SK-N-SH (cell line): ENCODE results near the gene USP30. TPM values are rescaled to one million over a fixed set of nuclear protein-coding genes. Genes with fewer than 3 reads are reported as not detected.

Experiments
- CTCF ChIA-PET: fragments of 300-600, 350-600 bp; formaldehyde crosslinking; extraction: SDS; loops from one replicate; lab custom pipeline; 2021; lab: Yijun Ruan, JAX
- POLR2A ChIA-PET: fragments of 350-600 bp; sonication (Branson Sonifier 250); formaldehyde crosslinking; extraction: SDS; loops from one replicate; lab custom pipeline; 2020; ENCODE audit warnings: antibody characterized with exemption, inconsistent platforms; lab: Yijun Ruan, JAX
- DNase-seq: peaks from one replicate; pipeline ENCODE4 v3.0.0; 2012
- H2AFZ ChIP-seq: fragments of 200-600 bp; sonication (generic); 2 replicates; pipeline ENCODE4 v1.8.1; 2016; ENCODE audit warnings: antibody characterized with exemption, mild to moderate bottlenecking, low read depth
- H3F3A ChIP-seq: fragments of 200-600 bp; sonication (generic); replicated peaks from 2 replicates; pipeline ENCODE3; 2016; ENCODE audit warnings: antibody characterized with exemption, mild to moderate bottlenecking; ENCODE audit not compliant: insufficient read depth
- H3K27ac ChIP-seq, 2 experiments: fragments of 200-500 bp in 1 of 2; fragments of 200-600 bp in 1 of 2; sonication (Bioruptor generic) in 1 of 2; sonication (generic), shearing (Covaris generic) in 1 of 2; 2 replicates each; pipeline versions ENCODE4 v1.5.1 to v1.6.1; 2014 to 2016; ENCODE audit warnings: low read depth in 2 of 2, inconsistent platforms in 1 of 2, low read length in 1 of 2, mild to moderate bottlenecking in 1 of 2, mixed read lengths in 1 of 2
- H3K27me3 ChIP-seq: fragments of 200-600 bp; sonication (generic), shearing (Covaris generic); 2 replicates; pipeline ENCODE4 v1.6.1; 2016; ENCODE audit warnings: mixed run types; ENCODE audit not compliant: insufficient read depth
- H3K36me3 ChIP-seq, 2 experiments: fragments of 200-500 bp in 1 of 2; fragments of 200-600 bp in 1 of 2; sonication (Bioruptor generic) in 1 of 2; sonication (generic) in 1 of 2; replicated peaks in 1 of 2; 2 replicates each; pipeline versions ENCODE3 to v1.5.1; 2014 to 2016; ENCODE audit warnings: low read length in 1 of 2, mild to moderate bottlenecking in 1 of 2; ENCODE audit not compliant: insufficient read depth in 2 of 2, control insufficient read depth in 1 of 2
- H3K4me1 ChIP-seq, 2 experiments: fragments of 200-500 bp in 1 of 2; fragments of 200-600 bp in 1 of 2; sonication (Bioruptor generic) in 1 of 2; sonication (generic), shearing (Covaris generic) in 1 of 2; 2 replicates each; pipeline versions ENCODE4 v1.5.1 to v1.6.1; 2014 to 2016; ENCODE audit warnings: low read depth in 1 of 2, low read length in 1 of 2, mixed run types in 1 of 2; ENCODE audit not compliant: insufficient read depth in 2 of 2, control insufficient read depth in 1 of 2
- H3K4me2 ChIP-seq: fragments of 200-600 bp; sonication (generic), shearing (Covaris generic); 2 replicates; pipeline ENCODE4 v1.6.1; 2017; ENCODE audit warnings: mixed run types
- H3K4me3 ChIP-seq, 2 experiments: fragments of 200-500 bp in 1 of 2; fragments of 200-600 bp in 1 of 2; sonication (Bioruptor generic) in 1 of 2; sonication (generic), shearing (Covaris generic) in 1 of 2; 2 replicates each; pipeline versions ENCODE4 v1.5.1 to v1.8.1; 2014 to 2016; ENCODE audit warnings: low read depth in 2 of 2, inconsistent platforms in 1 of 2, low read length in 1 of 2, mild to moderate bottlenecking in 1 of 2, mixed read lengths in 1 of 2, moderate library complexity in 1 of 2
- H3K79me2 ChIP-seq: fragments of 200-600 bp; sonication (generic); 2 replicates; pipeline ENCODE4 v1.8.1; 2017; ENCODE audit warnings: mild to moderate bottlenecking; ENCODE audit not compliant: insufficient read depth
- H3K9ac ChIP-seq: fragments of 200-600 bp; sonication (generic); 2 replicates; pipeline ENCODE4 v1.6.1; 2017; ENCODE audit warnings: mixed run types
- H3K9me2 ChIP-seq: fragments of 200-600 bp; sonication (generic); 2 replicates; pipeline ENCODE4 v1.6.1; 2017; ENCODE audit warnings: mixed run types
- H3K9me3 ChIP-seq: fragments of 200-600 bp; sonication (generic); 2 replicates; pipeline ENCODE4 v1.6.1; 2017; ENCODE audit warnings: mixed run types, mild to moderate bottlenecking, moderate library complexity
- H4K20me1 ChIP-seq: fragments of 200-600 bp; sonication (generic); 2 replicates; pipeline ENCODE4 v1.6.1; 2017; ENCODE audit warnings: mild to moderate bottlenecking, mixed run types; ENCODE audit not compliant: insufficient read depth
- CHD2 ChIP-seq: fragments of 150-350 bp; IDR thresholded peaks from 2 replicates; pipeline ENCODE4 v1.6.1; 2018; ENCODE audit warnings: low read length; ENCODE audit not compliant: partially characterized antibody
- ELF1 ChIP-seq: IDR thresholded peaks from 2 replicates; pipeline ENCODE4 v1.4.0; 2012
- EP300 ChIP-seq, 2 experiments: IDR thresholded peaks; 2 replicates each; pipeline versions ENCODE4 v1.4.0 to v1.6.1; 2012; ENCODE audit warnings: borderline replicate concordance in 1 of 2, low read depth in 1 of 2, low read length in 1 of 2
- FOSL2 ChIP-seq: IDR thresholded peaks from 2 replicates; pipeline ENCODE4 v1.4.0; 2012; ENCODE audit warnings: low read depth, mild to moderate bottlenecking, moderate library complexity, borderline replicate concordance
- FOXJ3 ChIP-seq: sonication (generic); formaldehyde crosslinking; IDR thresholded peaks from 2 replicates; pipeline ENCODE4 v1.5.1; 2020; ENCODE audit warnings: mild to moderate bottlenecking, missing genetic modification reagents
- GABPA ChIP-seq: IDR thresholded peaks from 2 replicates; pipeline ENCODE4 v1.4.0; 2012; ENCODE audit warnings: low read depth, mild to moderate bottlenecking
- JUND ChIP-seq: IDR thresholded peaks from 2 replicates; pipeline ENCODE4 v1.4.0; 2012
- MEF2A ChIP-seq: IDR thresholded peaks from 2 replicates; pipeline ENCODE4 v1.4.0; 2012; ENCODE audit warnings: low read depth, borderline replicate concordance
- NFIC ChIP-seq: IDR thresholded peaks from 2 replicates; pipeline ENCODE4 v1.4.0; 2012; ENCODE audit warnings: borderline replicate concordance
- NRF1 ChIP-seq: IDR thresholded peaks from 2 replicates; pipeline ENCODE4 v1.6.1; 2012; ENCODE audit warnings: low read depth, mild to moderate bottlenecking, low read length
- POLR2AphosphoS5 ChIP-seq: IDR thresholded peaks from 2 replicates; pipeline ENCODE4 v1.6.1; 2012; ENCODE audit warnings: low read depth, low read length
- RAD21 ChIP-seq: IDR thresholded peaks from 2 replicates; pipeline ENCODE4 v1.6.1; 2012; ENCODE audit warnings: mild to moderate bottlenecking, low read length
- RCOR1 ChIP-seq: fragments of 150-350 bp; IDR thresholded peaks from 2 replicates; pipeline ENCODE4 v1.6.1; 2017; ENCODE audit warnings: antibody characterized with exemption, low read length
- RFX5 ChIP-seq: IDR thresholded peaks from 2 replicates; pipeline ENCODE4 v1.6.1; 2012; ENCODE audit warnings: mild to moderate bottlenecking, improper control_type of control experiment, low read length
- RXRA ChIP-seq: IDR thresholded peaks from 2 replicates; pipeline ENCODE4 v1.4.0; 2012; ENCODE audit warnings: low read depth, mild to moderate bottlenecking, borderline replicate concordance
- TCF12 ChIP-seq: IDR thresholded peaks from 2 replicates; pipeline ENCODE4 v1.4.0; 2012
- TEAD4 ChIP-seq: IDR thresholded peaks from 2 replicates; pipeline ENCODE4 v1.4.0; 2012; ENCODE audit warnings: mild to moderate bottlenecking, borderline replicate concordance; ENCODE audit not compliant: insufficient read depth
- YY1 ChIP-seq: IDR thresholded peaks from 2 replicates; pipeline ENCODE4 v1.4.0; 2012; ENCODE audit warnings: low read depth, mild to moderate bottlenecking
- WGBS: methylation state at CpG from one replicate; pipeline ENCODE4 v1.1.6; 2017; ENCODE audit warnings: low lambda C conversion rate; 5-methylcytosine and 5-hydroxymethylcytosine counted together
- polyA plus RNA-seq, 3 experiments: library from polyadenylated mRNA; depleted of rRNA; stranded (reverse); fragments of >200 nt; gene quantifications; 2 replicates each; pipeline ENCODE4 v1.2.3, GENCODE V29; 2012
- TF ChIP-seq, protein P1 (sequence below): fragments of 200-600 bp; sonication (generic); IDR thresholded peaks from 2 replicates; pipeline ENCODE4 v1.6.1; 2017; ENCODE audit warnings: antibody characterized with exemption, mild to moderate bottlenecking, moderate library complexity
- TF ChIP-seq, protein P2 (sequence below): IDR thresholded peaks from 2 replicates; pipeline ENCODE4 v1.4.0; 2012; ENCODE audit warnings: low read depth, borderline replicate concordance

The USP30 gene
- polyA plus RNA-seq, 1 of the 3 experiments (the other 2 are of a cell fraction) = 10.9 TPM

DNA sequence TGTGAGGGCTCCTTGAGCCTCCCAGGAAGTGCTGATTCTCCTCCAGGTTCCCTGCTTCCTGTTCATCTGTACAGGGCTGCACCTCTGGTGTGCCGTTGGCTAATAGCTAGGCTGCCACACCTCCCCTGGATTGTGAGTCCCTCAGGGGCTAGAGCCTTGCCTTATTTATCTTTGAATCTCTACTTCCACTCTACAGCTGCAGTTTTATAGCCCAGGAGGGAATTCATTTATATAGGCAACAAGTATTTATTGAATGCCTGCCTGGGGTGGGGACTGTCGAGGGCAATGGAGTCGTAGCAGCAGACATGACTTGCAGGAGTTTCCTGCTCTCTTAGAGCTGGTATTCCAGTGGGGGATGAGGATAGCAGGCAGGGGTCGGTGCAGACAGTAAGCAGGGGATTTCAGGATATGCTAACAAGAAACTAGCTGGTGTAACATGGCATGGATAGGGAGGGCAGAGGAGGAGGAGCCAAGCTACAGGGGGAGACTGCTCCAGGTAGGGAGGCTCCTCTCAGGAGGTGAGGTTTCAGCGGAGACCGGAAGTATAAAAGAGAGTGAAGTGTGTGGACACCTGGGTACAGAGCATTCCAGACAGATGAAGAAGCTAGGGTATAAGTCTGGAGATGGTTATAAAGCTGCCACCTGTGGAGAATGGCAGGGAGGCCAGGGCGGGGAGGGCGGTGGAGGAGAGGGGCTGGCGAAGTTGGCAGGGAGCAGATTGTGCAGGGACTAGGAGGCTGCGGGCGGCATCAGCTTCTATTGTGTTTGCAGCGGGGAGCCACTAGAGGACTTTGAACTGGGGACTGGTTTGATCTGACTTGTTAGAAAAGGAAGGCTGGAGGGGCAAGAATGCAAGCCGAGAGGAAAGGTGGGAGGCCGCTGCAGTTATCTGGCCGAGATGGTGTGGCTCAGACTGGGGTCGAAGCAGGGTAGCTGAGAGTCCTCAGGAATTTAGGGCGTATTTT, 17.2 kb downstream of the USP30 start:
- H3K79me2 ChIP-seq = no peaks in the 10 kb centered on the region
- CTCF ChIA-PET = interaction anchor here (2.7 kb wide), 1 partner anchor 23 kb away, joined by 8 read pairs; the partner anchor contains the start of gene ALKBH2
- H3F3A ChIP-seq = no peaks in the 10 kb centered on the region
- H2AFZ ChIP-seq = no peak overlapping the region
- H4K20me1 ChIP-seq = no peaks in the 10 kb centered on the region
- H3K36me3 ChIP-seq = peaks cover 26 to 48% of the 10 kb centered on the region in 2 experiments
- H3K9me2 ChIP-seq = no peaks in the 10 kb centered on the region
- no peaks in the 10 kb centered on the region for H3K27me3 ChIP-seq
- H3K4me3 ChIP-seq = no peak overlapping the region
- H3K9me3 ChIP-seq = no peaks in the 10 kb centered on the region
- H3K4me2 ChIP-seq = no peak overlapping the region
- H3K4me1 ChIP-seq = no peaks in the 10 kb centered on the region
- no peak for DNase-seq
- TF ChIP-seq FOSL2 (no peak), EP300 (IDR thresholded peaks at IDR 0.05; ENCODE audit: borderline replicate concordance in 1 of 2, low read depth in 1 of 2, low read length in 1 of 2) (no peak), TEAD4 (no peak), GABPA (no peak), YY1 (no peak), RFX5 (no peak), CHD2 (no peak), ELF1 (no peak), TCF12 (no peak)
- TF ChIP-seq, all 33 proteins: peak for 0
- POLR2A ChIA-PET = no interaction called here
- Histone ChIP-seq H3K27ac (no peak overlapping the region), H3K9ac (no peak overlapping the region)
- 94% methylated on average over 17 of the region's 17 CpGs for WGBS

DNA sequence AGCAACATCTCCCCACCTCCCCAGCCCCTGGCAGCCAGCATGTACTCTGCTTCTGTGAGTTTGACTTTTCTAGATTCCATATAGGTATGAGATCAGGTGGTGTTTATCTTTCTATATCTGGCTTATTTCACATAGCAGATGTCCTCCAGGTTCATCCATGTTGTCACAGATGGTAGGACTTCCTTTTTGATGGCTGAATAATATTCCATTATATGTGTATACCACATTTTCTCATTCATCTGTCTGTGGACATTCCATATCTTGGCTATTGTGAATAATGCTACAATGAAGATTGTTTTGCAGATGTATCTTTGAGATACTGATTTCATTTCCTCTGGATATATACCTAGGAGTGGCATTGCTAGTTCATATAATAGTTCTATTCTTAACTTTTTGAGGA, 22.5 kb downstream of the USP30 start:
- no peak overlapping the region for H3K27ac ChIP-seq
- H3K4me2 ChIP-seq = no peak overlapping the region
- TF ChIP-seq RAD21 = no peak
- TF ChIP-seq NFIC = no peak
- no peak for TF ChIP-seq CHD2
- no peak for TF ChIP-seq JUND
- TF ChIP-seq, protein P1, sequence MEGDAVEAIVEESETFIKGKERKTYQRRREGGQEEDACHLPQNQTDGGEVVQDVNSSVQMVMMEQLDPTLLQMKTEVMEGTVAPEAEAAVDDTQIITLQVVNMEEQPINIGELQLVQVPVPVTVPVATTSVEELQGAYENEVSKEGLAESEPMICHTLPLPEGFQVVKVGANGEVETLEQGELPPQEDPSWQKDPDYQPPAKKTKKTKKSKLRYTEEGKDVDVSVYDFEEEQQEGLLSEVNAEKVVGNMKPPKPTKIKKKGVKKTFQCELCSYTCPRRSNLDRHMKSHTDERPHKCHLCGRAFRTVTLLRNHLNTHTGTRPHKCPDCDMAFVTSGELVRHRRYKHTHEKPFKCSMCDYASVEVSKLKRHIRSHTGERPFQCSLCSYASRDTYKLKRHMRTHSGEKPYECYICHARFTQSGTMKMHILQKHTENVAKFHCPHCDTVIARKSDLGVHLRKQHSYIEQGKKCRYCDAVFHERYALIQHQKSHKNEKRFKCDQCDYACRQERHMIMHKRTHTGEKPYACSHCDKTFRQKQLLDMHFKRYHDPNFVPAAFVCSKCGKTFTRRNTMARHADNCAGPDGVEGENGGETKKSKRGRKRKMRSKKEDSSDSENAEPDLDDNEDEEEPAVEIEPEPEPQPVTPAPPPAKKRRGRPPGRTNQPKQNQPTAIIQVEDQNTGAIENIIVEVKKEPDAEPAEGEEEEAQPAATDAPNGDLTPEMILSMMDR = no peak
- no peak for TF ChIP-seq ELF1
- TF ChIP-seq RXRA = no peak
- TF ChIP-seq NRF1 = no peak
- TF ChIP-seq POLR2AphosphoS5 = no peak
- no peak for TF ChIP-seq TEAD4
- no peak for TF ChIP-seq RCOR1
- no peak for TF ChIP-seq FOXJ3 (CRISPR knock-in tag)
- TF ChIP-seq, protein P2, sequence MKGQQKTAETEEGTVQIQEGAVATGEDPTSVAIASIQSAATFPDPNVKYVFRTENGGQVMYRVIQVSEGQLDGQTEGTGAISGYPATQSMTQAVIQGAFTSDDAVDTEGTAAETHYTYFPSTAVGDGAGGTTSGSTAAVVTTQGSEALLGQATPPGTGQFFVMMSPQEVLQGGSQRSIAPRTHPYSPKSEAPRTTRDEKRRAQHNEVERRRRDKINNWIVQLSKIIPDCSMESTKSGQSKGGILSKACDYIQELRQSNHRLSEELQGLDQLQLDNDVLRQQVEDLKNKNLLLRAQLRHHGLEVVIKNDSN = no peak
- TF ChIP-seq YY1 = no peak
- TF ChIP-seq MEF2A = no peak
- no peak for TF ChIP-seq RFX5
- TF ChIP-seq, all 33 proteins: peak for 0
- ChIA-PET POLR2A (no interaction called here), CTCF (no interaction called here)
- Histone ChIP-seq H3K4me3 (no peak overlapping the region), H4K20me1 (no peaks in the 10 kb centered on the region), H3K36me3 (peaks cover 38 to 46% of the 10 kb centered on the region in 2 experiments), H3K9me3 (0 out of 2 replicates have a peak, but pooled peaks cover 6% of the 10 kb centered on the region), H3K9ac (no peak overlapping the region), H3K9me2 (no peaks in the 10 kb centered on the region), H3F3A (peaks cover 3% of the 10 kb centered on the region), H3K79me2 (no peaks in the 10 kb centered on the region), H3K4me1 (no peaks in the 10 kb centered on the region), H2AFZ (no peak overlapping the region), H3K27me3 (no peaks in the 10 kb centered on the region)
- DNase-seq = no peak
